ENCODE data around the gene HHAT.

The HHAT gene

GRCh38 chr1:210541680-210542358 lies 213.1 kb downstream of the HHAT start:
- no peak for DNase-seq (ENCODE audit: low read depth in 2 of 2)

- DNase-seq (ENCODE audit: low read depth in 2 of 2): no peak
These were observed 223.2 kb downstream of the HHAT start for GRCh38 chr1:210551899-210552298.

- DNase-seq (ENCODE audit: low read depth in 2 of 2): no peak
These were observed 225.0 kb downstream of the HHAT start for GRCh38 chr1:210553711-210554110.

- DNase-seq (ENCODE audit: low read depth in 2 of 2): no peak
These were observed 225.7 kb downstream of the HHAT start for GRCh38 chr1:210554382-210554781.

GRCh38 chr1:210556475-210556874 lies 227.8 kb downstream of the HHAT start:
- no peak for DNase-seq (ENCODE audit: low read depth in 2 of 2)

- no peak for DNase-seq (ENCODE audit: low read depth in 2 of 2)
These were observed 228.8 kb downstream of the HHAT start for GRCh38 chr1:210557426-210558077.

GRCh38 chr1:210558302-210558701 lies 229.6 kb downstream of the HHAT start:
- DNase-seq (ENCODE audit: low read depth in 2 of 2): no peak

- no peak for DNase-seq (ENCODE audit: low read depth in 2 of 2)
These were observed 236.6 kb downstream of the HHAT start for GRCh38 chr1:210565306-210565705.

GRCh38 chr1:210568631-210569030 lies 239.9 kb downstream of the HHAT start:
- no peak for DNase-seq (ENCODE audit: low read depth in 2 of 2)

- DNase-seq (ENCODE audit: low read depth in 2 of 2): no peak
These were observed 241.4 kb downstream of the HHAT start for GRCh38 chr1:210570116-210570515.

- DNase-seq (ENCODE audit: low read depth in 2 of 2): no peak
These were observed 242.9 kb downstream of the HHAT start for GRCh38 chr1:210571356-210572284.

- no peak for DNase-seq (ENCODE audit: low read depth in 2 of 2)
These were observed 244.4 kb downstream of the HHAT start for GRCh38 chr1:210573141-210573540.

GRCh38 chr1:210582205-210582970 lies 253.7 kb downstream of the HHAT start:
- DNase-seq (ENCODE audit: low read depth in 2 of 2): no peak

- peak; percentile 51 to 52 for DNase-seq (ENCODE audit: low read depth in 2 of 2)
These were observed 255.9 kb downstream of the HHAT start for GRCh38 chr1:210584439-210585113.

- no peak for DNase-seq (ENCODE audit: low read depth in 2 of 2)
These were observed 258.1 kb downstream of the HHAT start for GRCh38 chr1:210586771-210587170.

GRCh38 chr1:210587566-210587965 lies 258.9 kb downstream of the HHAT start:
- no peak for DNase-seq (ENCODE audit: low read depth in 2 of 2)

- no peak for DNase-seq (ENCODE audit: low read depth in 2 of 2)
These were observed 259.7 kb downstream of the HHAT start for GRCh38 chr1:210588357-210588756.

- no peak for DNase-seq (ENCODE audit: low read depth in 2 of 2)
These were observed 260.2 kb downstream of the HHAT start for GRCh38 chr1:210588946-210589345.

GRCh38 chr1:210591214-210591613 lies 262.5 kb downstream of the HHAT start:
- DNase-seq (ENCODE audit: low read depth in 2 of 2): no peak

- DNase-seq (ENCODE audit: low read depth in 2 of 2): no peak
These were observed 265.9 kb downstream of the HHAT start for GRCh38 chr1:210594605-210595004.

GRCh38 chr1:210596641-210597040 lies 267.9 kb downstream of the HHAT start:
- DNase-seq (ENCODE audit: low read depth in 2 of 2): no peak
